ENCODE results near the gene PRAMEF12. TPM values are rescaled to one million over a fixed set of nuclear protein-coding genes. Genes with fewer than 3 reads are reported as not detected.

PRAMEF12 gene
- total RNA-seq, 1 donor from 2014 or later: not detected

DNA sequence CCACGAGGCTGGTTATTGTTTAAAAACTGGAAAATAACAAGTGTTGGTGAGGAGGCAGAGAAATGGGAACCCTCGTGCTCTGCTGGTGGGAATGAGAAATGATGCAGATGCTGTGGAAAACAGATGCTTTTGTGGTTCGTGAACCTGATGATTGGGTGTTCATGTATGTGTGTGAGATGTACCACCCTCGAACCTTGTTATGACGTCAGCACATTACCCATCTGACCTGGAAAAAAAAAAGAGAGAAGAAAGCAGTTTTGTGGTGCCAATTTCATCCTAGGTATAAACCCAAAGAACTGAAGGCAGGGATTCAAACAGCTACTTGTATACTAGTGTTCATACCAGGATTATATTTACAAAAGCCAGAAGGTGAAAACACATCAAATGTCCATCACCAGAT, 33.9 kb upstream of the PRAMEF12 start:
- Histone ChIP-seq H3K27me3 (ENCODE audit: low read depth) (peaks cover 63% of the 10 kb centered on the region), H3K4me1 (no peaks in the 10 kb centered on the region), H3K4me3 (no peak overlapping the region), H3K9me3 (replicated peaks) (peaks cover 23% of the 10 kb centered on the region), H3K36me3 (no peaks in the 10 kb centered on the region), H3K27ac (replicated peaks) (no peak overlapping the region)
- DNase-seq: no peak
- intact Hi-C loops (cut with micrococcal nuclease): no loop called here
- TF ChIP-seq, protein P1, sequence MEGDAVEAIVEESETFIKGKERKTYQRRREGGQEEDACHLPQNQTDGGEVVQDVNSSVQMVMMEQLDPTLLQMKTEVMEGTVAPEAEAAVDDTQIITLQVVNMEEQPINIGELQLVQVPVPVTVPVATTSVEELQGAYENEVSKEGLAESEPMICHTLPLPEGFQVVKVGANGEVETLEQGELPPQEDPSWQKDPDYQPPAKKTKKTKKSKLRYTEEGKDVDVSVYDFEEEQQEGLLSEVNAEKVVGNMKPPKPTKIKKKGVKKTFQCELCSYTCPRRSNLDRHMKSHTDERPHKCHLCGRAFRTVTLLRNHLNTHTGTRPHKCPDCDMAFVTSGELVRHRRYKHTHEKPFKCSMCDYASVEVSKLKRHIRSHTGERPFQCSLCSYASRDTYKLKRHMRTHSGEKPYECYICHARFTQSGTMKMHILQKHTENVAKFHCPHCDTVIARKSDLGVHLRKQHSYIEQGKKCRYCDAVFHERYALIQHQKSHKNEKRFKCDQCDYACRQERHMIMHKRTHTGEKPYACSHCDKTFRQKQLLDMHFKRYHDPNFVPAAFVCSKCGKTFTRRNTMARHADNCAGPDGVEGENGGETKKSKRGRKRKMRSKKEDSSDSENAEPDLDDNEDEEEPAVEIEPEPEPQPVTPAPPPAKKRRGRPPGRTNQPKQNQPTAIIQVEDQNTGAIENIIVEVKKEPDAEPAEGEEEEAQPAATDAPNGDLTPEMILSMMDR (IDR thresholded peaks at IDR 0.05; ENCODE audit: borderline replicate concordance): no peak

DNA sequence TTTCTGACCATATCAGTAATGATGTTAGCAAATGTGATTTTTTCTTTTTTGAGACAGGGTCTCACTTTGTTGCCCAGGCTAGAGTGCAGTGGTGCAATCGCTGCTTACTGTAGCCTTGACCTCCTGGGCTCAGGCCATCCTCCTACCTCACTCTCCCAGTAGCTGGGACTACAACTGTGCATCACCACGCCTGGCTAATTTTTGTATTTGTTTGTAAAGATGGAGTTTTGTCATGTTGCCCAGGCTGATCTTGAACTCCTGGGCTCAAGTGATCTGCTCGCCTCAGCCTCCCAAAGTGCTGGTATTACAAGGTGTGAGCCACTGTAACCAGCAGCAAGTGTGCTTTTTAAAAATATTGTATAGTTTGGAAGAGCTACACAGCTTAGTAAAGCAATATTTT, 31.6 kb upstream of the PRAMEF12 start:
- no peak for DNase-seq
- TF ChIP-seq, protein P1 (IDR thresholded peaks at IDR 0.05; ENCODE audit: borderline replicate concordance): no peak
- Histone ChIP-seq H3K27me3 (ENCODE audit: low read depth) (peaks cover 63% of the 10 kb centered on the region), H3K9me3 (replicated peaks) (peaks cover 9% of the 10 kb centered on the region), H3K36me3 (no peaks in the 10 kb centered on the region), H3K4me1 (no peaks in the 10 kb centered on the region), H3K27ac (replicated peaks) (no peak overlapping the region), H3K4me3 (no peak overlapping the region)
- intact Hi-C loops (cut with micrococcal nuclease): no loop called here

DNA sequence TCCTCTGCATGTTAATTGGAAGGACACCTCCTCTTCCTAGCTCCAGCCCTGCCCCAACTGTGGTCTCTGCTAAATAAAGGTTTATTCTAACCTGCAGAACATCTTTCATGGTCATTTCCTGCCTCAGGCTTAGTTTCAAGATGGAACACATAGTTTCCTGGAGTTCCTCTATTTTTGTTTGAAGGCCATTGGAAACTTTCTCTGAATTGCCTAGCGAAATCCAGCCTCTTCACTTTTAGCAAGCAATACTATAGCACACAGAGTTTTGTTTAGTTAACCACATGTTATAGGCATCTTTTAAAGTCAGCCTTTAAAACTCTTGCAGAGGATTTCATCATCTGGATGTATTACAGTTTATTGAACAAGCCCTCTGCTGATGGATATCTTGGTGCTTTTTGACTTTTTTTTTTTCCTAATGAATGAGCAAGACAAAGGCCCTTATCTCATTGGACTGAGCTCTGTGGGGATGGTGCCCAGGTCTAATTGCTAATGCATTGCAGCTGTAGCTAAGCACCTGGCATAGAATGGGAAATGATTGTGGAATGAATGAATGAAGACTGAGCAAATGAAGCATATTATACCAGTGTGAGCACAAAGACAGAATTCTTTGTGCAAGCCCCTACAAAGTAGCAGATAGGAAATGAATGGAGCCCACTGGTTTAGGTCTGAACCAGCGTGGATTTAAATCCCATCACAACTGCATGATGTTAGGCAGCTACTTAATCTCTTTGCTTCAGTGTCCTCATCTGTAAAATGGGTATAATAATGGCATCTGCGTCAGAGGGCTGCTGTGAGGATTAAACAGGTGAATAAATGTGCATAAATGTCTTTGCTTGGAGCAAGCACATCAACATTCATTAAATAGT, 28.2 kb upstream of the PRAMEF12 start:
- intact Hi-C loops (cut with micrococcal nuclease): no loop called here
- H3K27me3 ChIP-seq (ENCODE audit: low read depth): peaks cover 53% of the 10 kb centered on the region

DNA sequence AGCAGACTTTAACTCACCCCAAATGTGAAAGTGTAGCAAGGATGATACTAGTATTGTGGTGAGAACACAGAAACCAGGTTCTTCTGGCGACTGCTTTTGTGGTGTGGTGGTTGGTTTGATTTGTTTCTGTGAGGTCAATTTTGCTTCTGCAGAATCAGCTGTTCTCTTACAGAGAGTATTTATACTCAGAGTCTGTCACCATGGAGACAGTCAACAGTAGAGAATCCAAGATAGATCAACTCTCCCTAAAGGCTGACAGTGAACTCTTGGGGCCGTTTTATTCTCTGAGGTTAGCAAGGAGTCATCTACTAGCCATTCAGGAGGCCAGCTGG, 27.6 kb upstream of the PRAMEF12 start, which contains the start of gene CFAP107:
Gene CFAP107 (plus strand): TSS at position 209 of the 332 bp plus-strand sequence. CDS start 231 bp downstream, outside the sequence.
- TF ChIP-seq, protein P1 (IDR thresholded peaks at IDR 0.05; ENCODE audit: borderline replicate concordance): no peak
- Histone ChIP-seq H3K9me3 (replicated peaks) (peaks cover 33% of the 10 kb centered on the region), H3K27me3 (ENCODE audit: low read depth) (peaks cover 53% of the 10 kb centered on the region), H3K4me3 (no peak within 1 kb of the TSS), H3K36me3 (no peaks in the 10 kb centered on the region), H3K27ac (replicated peaks) (no peak within 1 kb of the TSS), H3K4me1 (no peaks in the 10 kb centered on the region)
- intact Hi-C loops (cut with micrococcal nuclease): no loop called here
- no peak for DNase-seq

More for the DNA sequence above, 28.2 kb upstream of the PRAMEF12 start:
- DNase-seq: no peak
- Histone ChIP-seq H3K4me3 (no peak overlapping the region), H3K36me3 (no peaks in the 10 kb centered on the region), H3K27ac (replicated peaks) (no peak overlapping the region), H3K9me3 (replicated peaks) (peaks cover 31% of the 10 kb centered on the region), H3K4me1 (no peaks in the 10 kb centered on the region)
- TF ChIP-seq, protein P1 (IDR thresholded peaks at IDR 0.05; ENCODE audit: borderline replicate concordance): no peak

DNA sequence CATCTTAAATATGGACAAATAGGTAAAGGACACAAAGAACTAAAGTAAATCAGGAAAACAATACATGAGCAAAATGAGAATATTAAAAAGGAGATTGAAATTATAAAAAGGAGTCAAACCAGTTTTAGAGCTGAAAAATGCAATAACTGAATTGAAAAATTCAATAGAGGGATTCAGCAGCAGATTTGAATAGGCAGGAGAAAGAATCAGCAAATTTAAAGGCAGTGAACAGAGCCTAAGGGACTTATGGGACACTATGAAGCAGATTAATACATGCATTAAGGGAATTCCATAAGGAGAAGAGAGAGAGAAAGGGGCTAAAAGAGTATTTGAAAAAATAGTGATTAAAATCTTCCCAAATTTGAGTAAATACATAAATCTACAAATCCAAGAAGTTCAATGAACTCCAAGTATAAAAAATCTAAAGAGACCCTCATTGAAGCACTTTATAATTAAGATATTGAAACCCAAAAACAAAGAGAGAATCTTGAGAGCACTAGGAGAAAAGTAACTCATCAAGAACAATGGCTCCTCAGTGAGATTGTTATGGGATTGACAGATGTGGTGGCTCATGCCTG, 24.7 kb upstream of the PRAMEF12 start:
- intact Hi-C loops (cut with micrococcal nuclease): no loop called here
- H3K27me3 ChIP-seq (ENCODE audit: low read depth): peaks cover 39% of the 10 kb centered on the region
- no peak overlapping the region for H3K4me3 ChIP-seq
- no peak for DNase-seq
- TF ChIP-seq, protein P1 (IDR thresholded peaks at IDR 0.05; ENCODE audit: borderline replicate concordance): no peak
- H3K4me1 ChIP-seq: no peaks in the 10 kb centered on the region
- H3K36me3 ChIP-seq: no peaks in the 10 kb centered on the region
- H3K27ac ChIP-seq (replicated peaks): no peak overlapping the region
- peaks cover 33% of the 10 kb centered on the region for H3K9me3 ChIP-seq (replicated peaks)

All from left ventricle myocardium inferior (tissue), 1 donor.